K562 (cell line): Measurements from ENCODE around the gene CCDC88C. TPM values are rescaled to one million over a fixed set of nuclear protein-coding genes. Genes with fewer than 3 reads are reported as not detected.
A peak's percentile ranks its signal among the peaks of the same experiment; 100 is the strongest.

Experiments
- ARHGAP35 ChIP-seq: fragments of 450-650 bp; IDR thresholded peaks from 2 replicates; pipeline ENCODE4 v1.6.1; 2018; ENCODE audit not compliant: partially characterized antibody
- CHAMP1 ChIP-seq: fragments of 450-650 bp; IDR thresholded peaks from 2 replicates; pipeline ENCODE4 v1.6.1; 2016; ENCODE audit warnings: mild to moderate bottlenecking
- ELF2 ChIP-seq: fragments of 250-450 bp; sonication (Bioruptor Pico); IDR thresholded peaks from 2 replicates; pipeline ENCODE4 v1.5.0; 2021; ENCODE audit warnings: mild to moderate bottlenecking
- NCOA1 ChIP-seq: fragments of 450-650 bp; IDR thresholded peaks from 2 replicates; pipeline ENCODE4 v1.6.1; 2016; ENCODE audit warnings: low read depth
- OTX1 ChIP-seq: fragments of 450-650 bp; formaldehyde crosslinking; IDR thresholded peaks from 2 replicates; pipeline ENCODE4 v1.4.0; 2022; ENCODE audit warnings: mild to moderate bottlenecking
- SIN3A ChIP-seq, 2 experiments: fragments of 150-350 bp in 1 of 2; IDR thresholded peaks; 2 replicates each; pipeline ENCODE4 v1.6.1; 2011 to 2016; ENCODE audit warnings: borderline replicate concordance in 2 of 2, low read depth in 2 of 2, low read length in 2 of 2, mild to moderate bottlenecking in 2 of 2, moderate library complexity in 2 of 2; ENCODE audit not compliant: control insufficient read depth in 1 of 2
- TAF1 ChIP-seq: IDR thresholded peaks from 2 replicates; pipeline ENCODE4 v1.6.1; 2011; ENCODE audit warnings: mild to moderate bottlenecking, low read length, moderate library complexity; ENCODE audit not compliant: insufficient read depth, control insufficient read depth, severe bottlenecking; ENCODE audit errors: extremely low read depth
- TCF7 ChIP-seq: sonication (generic); IDR thresholded peaks from 2 replicates; pipeline ENCODE4 v1.6.1; 2016; ENCODE audit warnings: antibody characterized with exemption, borderline replicate concordance
- ZFX ChIP-seq: sonication (generic); formaldehyde crosslinking; IDR thresholded peaks from 2 replicates; pipeline ENCODE4 v1.8.0; 2022; ENCODE audit warnings: mild to moderate bottlenecking, missing genetic modification reagents, moderate library complexity
- ZNF282 ChIP-seq: sonication (generic); formaldehyde crosslinking; IDR thresholded peaks from 2 replicates; pipeline ENCODE4 v1.8.1; 2023; ENCODE audit warnings: missing genetic modification reagents
- polyA plus RNA-seq, 8 experiments: library from polyadenylated mRNA; depleted of rRNA in 4 of 8; stranded (reverse) in 5 of 8; unstranded in 3 of 8; fragments of >200 nt; fragmentation: Nextera tagmentation in 2 of 8; fragmentation: Illumina TruSeq in 1 of 8; extraction: Ambion mirVana in 2 of 8; extraction: Trizol in 1 of 8; gene quantifications; 2 replicates each; pipeline versions ENCODE4 v1.2.1 to v1.2.3, GENCODE V29; 2011 to 2014; ENCODE audit warnings: inconsistent platforms in 1 of 8, missing spikeins in 1 of 8
- total RNA-seq, 7 experiments: library from RNA; depleted of rRNA in 6 of 7; stranded (reverse); fragments of >200 nt in 6 of 7; fragmentation: Illumina TruSeq in 2 of 7; extraction: Trizol in 2 of 7; gene quantifications; 2 replicates each; pipeline versions ENCODE4 v1.2.1 to v1.2.3, GENCODE V29; 2011 to 2021; ENCODE audit warnings: low replicate concordance in 1 of 7
- TF ChIP-seq, protein P1 (sequence below): IDR thresholded peaks from 2 replicates; pipeline ENCODE4 v1.6.1; 2011; ENCODE audit warnings: borderline replicate concordance, low read depth, mild to moderate bottlenecking, moderate library complexity, low read length; ENCODE audit not compliant: insufficient read depth, poor library complexity, severe bottlenecking
- TF ChIP-seq, protein P2 (sequence below): fragments of 450-650 bp; IDR thresholded peaks from 2 replicates; pipeline ENCODE4 v1.7.0; 2016; ENCODE audit warnings: borderline replicate concordance
- TF ChIP-seq, protein P3 (sequence below): sonication (generic); formaldehyde crosslinking; IDR thresholded peaks from 2 replicates; pipeline ENCODE4 v1.8.1; 2022; ENCODE audit warnings: missing genetic modification reagents
- TF ChIP-seq, protein P4 (sequence below): fragments of 250-450 bp; sonication (Bioruptor Pico); IDR thresholded peaks from 2 replicates; pipeline ENCODE4 v1.4.0; 2020; ENCODE audit warnings: mild to moderate bottlenecking, moderate library complexity

CCDC88C gene
- total and polyA plus RNA-seq, 9 of the 15 experiments (the other 6 are each of a cell fraction or from before 2014, with no cell fraction given), result 0.62 to 22.5 (median 10.7) TPM

GRCh38 chr14:91417983-91418386 lies 365 bp upstream of the CCDC88C start (continued):
- TF ChIP-seq OTX1 (CRISPR knock-in tag) (no peak), ZFX (CRISPR knock-in tag) (no peak), ELF2 (CRISPR knock-in tag) (no peak), CHAMP1 (no peak), NCOA1 (no peak), ZNF282 (CRISPR knock-in tag) (peak; percentile 97; the same call in 1 of the 2 replicates), ARHGAP35 (no peak), TAF1 (no peak), TCF7 (no peak), SIN3A (IDR thresholded peaks at IDR 0.05; ENCODE audit: borderline replicate concordance in 2 of 2, control insufficient read depth in 1 of 2, low read depth in 2 of 2, low read length in 2 of 2) (peak in 1 of 2 experiments; percentile 5; a peak in 1 of 4 replicates)
- TF ChIP-seq, protein P1, sequence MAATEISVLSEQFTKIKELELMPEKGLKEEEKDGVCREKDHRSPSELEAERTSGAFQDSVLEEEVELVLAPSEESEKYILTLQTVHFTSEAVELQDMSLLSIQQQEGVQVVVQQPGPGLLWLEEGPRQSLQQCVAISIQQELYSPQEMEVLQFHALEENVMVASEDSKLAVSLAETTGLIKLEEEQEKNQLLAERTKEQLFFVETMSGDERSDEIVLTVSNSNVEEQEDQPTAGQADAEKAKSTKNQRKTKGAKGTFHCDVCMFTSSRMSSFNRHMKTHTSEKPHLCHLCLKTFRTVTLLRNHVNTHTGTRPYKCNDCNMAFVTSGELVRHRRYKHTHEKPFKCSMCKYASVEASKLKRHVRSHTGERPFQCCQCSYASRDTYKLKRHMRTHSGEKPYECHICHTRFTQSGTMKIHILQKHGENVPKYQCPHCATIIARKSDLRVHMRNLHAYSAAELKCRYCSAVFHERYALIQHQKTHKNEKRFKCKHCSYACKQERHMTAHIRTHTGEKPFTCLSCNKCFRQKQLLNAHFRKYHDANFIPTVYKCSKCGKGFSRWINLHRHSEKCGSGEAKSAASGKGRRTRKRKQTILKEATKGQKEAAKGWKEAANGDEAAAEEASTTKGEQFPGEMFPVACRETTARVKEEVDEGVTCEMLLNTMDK, result no peak
- TF ChIP-seq, protein P2, sequence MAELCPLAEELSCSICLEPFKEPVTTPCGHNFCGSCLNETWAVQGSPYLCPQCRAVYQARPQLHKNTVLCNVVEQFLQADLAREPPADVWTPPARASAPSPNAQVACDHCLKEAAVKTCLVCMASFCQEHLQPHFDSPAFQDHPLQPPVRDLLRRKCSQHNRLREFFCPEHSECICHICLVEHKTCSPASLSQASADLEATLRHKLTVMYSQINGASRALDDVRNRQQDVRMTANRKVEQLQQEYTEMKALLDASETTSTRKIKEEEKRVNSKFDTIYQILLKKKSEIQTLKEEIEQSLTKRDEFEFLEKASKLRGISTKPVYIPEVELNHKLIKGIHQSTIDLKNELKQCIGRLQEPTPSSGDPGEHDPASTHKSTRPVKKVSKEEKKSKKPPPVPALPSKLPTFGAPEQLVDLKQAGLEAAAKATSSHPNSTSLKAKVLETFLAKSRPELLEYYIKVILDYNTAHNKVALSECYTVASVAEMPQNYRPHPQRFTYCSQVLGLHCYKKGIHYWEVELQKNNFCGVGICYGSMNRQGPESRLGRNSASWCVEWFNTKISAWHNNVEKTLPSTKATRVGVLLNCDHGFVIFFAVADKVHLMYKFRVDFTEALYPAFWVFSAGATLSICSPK, result no peak
- TF ChIP-seq, protein P3, sequence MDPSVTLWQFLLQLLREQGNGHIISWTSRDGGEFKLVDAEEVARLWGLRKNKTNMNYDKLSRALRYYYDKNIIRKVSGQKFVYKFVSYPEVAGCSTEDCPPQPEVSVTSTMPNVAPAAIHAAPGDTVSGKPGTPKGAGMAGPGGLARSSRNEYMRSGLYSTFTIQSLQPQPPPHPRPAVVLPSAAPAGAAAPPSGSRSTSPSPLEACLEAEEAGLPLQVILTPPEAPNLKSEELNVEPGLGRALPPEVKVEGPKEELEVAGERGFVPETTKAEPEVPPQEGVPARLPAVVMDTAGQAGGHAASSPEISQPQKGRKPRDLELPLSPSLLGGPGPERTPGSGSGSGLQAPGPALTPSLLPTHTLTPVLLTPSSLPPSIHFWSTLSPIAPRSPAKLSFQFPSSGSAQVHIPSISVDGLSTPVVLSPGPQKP (CRISPR knock-in tag), result peak; percentile 85; the same call in 1 of the 2 replicates
- TF ChIP-seq, protein P4, sequence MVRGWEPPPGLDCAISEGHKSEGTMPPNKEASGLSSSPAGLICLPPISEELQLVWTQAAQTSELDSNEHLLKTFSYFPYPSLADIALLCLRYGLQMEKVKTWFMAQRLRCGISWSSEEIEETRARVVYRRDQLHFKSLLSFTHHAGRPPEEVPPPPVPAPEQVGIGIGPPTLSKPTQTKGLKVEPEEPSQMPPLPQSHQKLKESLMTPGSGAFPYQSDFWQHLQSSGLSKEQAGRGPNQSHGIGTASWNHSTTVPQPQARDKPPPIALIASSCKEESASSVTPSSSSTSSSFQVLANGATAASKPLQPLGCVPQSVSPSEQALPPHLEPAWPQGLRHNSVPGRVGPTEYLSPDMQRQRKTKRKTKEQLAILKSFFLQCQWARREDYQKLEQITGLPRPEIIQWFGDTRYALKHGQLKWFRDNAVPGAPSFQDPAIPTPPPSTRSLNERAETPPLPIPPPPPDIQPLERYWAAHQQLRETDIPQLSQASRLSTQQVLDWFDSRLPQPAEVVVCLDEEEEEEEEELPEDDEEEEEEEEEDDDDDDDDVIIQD, result no peak
